Suppressor macrophage treated with lipopolysaccharide for 1 hour (primary cell): Measurements from ENCODE around the gene IVNS1ABP.
"Not testable (repeated sequence)": the region's sequence is repeated elsewhere in the genome, so short reads cannot be mapped to it uniquely, and the experiment has no call there.

Experiments
- DNase-seq, 3 donors: peaks; one replicate each; pipeline ENCODE4 v3.0.0-alpha.2; 2020 to 2022

Gene IVNS1ABP

GRCh38 chr1:185328255-185328654 is 11.2 kb upstream of the IVNS1ABP start:
- DNase-seq, result no peak

DNA sequence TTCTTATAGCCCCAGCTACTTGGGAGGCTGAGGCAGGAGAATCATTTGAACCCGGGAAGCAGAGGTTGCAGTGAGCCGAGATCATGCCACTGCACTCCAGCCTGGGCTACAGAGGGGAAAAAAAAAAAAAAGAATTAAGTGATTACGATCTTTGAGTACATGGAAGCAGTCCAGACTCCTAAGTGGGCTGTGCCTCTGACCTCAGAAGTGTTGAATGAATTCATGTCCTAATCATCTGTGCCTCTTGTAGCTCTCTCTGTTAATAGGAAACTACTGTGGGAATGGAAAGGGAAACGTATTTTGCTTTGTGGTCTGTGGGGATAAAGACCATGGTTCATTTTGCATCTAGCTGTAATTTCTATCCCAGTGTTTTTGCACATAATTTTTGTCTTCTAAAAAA is 8.4 kb upstream of the IVNS1ABP start:
- DNase-seq, result peak in 1 of 3 donors; percentile 36

DNA sequence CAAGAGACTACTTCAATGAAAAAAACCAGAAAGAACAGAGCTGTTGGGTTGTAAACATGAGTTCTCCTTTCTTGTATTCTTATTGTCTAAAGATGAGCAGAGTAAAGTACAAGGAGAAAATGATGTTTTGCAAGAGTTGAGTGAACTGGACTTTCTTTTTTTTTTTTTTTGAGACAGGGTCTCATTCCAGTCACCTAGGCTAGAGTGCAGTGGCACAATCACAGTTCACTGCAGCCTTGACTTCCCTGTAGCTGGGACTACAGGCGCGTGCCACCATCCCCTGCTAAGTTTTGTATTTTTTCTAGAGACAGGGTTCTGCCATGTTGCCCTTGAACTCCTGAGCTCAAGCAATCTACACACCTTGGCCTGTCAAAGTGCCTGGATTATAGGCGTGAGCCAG is 7.1 kb upstream of the IVNS1ABP start:
- DNase-seq, result no peak

- DNase-seq, result no peak
These were observed 5.6 kb upstream of the IVNS1ABP start for GRCh38 chr1:185322636-185323035.

- DNase-seq, result not testable (repeated sequence)
These were observed 4.7 kb upstream of the IVNS1ABP start for GRCh38 chr1:185321653-185322221.

DNA sequence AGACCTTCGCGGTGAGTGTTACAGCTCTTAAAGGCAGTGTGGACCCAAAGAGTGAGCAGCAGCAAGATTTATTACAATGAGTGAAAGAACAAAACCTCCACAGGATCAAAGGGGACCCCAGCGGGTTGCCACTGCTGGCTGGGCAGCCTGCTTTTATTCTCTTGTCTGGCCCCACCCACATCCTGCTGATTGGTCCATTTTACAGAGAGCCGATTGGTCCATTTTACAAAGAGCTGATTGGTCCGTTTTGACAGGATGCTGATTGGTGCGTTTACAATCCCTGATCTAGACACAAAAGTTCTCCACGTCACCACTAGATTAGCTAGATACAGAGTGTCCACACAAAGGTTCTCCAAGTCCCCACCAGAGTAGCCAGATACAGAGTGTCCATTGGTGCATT is 4.1 kb upstream of the IVNS1ABP start:
- DNase-seq, result not testable (repeated sequence)

DNA sequence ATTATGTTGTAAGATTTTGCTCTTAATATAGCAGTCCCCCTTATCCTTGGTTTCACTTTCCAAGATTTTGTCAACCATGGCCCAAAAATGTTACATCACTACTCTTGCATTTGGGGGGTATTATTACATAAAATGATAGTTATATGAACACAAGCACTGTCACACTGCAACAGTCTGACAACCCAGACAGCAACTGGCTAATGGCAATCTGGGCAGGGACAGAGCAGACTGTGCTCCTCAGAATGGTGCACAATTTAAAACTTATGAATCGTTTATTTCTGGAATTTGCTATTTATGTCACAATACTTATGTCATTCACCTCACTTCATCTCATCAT is 2.1 kb upstream of the IVNS1ABP start:
- DNase-seq, result no peak

DNA sequence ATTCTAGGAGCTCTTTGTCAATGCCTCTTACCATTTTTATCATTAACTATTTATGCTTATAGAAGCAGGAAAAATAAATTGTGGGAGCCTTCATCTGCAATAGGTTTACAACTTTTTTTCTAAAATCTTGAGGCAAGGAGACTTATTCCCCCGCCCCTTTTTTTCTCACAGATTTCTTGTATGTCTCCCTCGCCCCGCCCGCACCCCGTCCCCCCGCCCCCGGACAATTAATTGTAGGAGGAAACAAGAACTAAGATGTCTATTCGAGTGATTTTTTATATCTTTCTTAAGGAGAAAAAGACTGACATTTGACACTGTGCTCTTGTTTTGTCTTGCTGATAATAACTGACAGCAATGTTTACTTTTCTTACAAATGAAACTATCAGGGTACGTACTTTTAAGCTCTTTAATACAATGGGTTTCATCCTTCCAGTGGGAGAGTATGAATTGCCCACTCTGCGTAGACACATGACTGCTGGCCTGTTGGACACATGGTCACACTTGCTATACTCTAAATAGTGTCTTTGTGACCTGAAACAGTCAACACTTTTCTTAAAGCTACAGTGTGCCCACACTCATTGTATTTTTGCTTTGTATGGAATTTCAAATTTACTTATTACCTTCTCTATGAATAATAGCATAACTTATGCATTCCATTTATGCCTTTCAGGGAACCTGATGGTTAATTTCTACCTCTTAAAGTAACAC is 1.5 kb upstream of the IVNS1ABP start:
- no peak for DNase-seq

GRCh38 chr1:185317886-185318310 is 855 bp upstream of the IVNS1ABP start:
- peak; percentile 71 to 82 (median 73) for DNase-seq

DNA sequence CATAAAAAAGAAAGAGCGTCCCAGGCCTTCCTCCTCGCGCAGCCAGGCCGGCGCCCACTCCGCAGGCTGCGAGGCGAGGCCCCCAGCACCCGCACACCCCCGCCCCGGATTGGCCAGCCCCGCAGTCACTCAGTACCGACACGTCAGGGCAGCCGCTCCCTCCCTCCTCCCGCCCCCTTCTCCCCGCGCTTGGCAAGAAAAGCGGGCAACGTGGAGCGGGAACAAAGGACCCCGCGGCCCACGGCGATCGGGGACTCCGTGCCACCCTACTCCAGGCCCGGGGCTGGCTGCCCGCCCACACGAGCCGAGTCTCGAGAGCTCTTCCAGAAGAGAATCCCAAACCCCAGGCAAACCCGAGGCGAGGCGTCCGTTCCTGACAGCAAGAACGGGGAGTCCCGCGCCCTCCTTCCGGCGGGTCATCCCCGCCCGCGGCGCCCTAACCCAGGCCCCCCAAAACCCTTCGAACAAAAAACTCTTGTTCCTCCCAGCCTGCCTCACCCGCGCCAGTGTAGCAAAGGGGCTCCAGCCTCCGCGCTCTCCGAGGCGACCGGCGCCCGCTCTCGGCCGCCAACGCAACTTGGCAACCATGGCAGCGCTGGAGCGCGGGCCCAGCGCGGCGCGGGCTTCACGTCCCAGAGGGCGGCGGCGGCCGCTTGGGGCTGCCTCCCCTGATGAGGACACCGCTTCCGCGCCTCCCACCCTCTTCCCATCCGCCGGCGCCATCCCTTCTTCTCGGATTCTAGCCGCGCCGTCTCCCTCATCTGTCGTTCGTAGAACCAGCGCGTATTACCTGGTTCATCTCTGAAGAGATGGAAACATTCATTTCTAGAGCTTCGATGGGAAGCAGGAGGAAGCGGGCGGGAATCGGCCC is 645 bp downstream of the IVNS1ABP start:
- DNase-seq, result peak; percentile 86 to 96 (median 90)

- no peak for DNase-seq
These were observed 1.5 kb downstream of the IVNS1ABP start for GRCh38 chr1:185315445-185316071.

GRCh38 chr1:185314411-185314810 is 2.6 kb downstream of the IVNS1ABP start:
- peak in 1 of 3 donors; percentile 38 for DNase-seq

DNA sequence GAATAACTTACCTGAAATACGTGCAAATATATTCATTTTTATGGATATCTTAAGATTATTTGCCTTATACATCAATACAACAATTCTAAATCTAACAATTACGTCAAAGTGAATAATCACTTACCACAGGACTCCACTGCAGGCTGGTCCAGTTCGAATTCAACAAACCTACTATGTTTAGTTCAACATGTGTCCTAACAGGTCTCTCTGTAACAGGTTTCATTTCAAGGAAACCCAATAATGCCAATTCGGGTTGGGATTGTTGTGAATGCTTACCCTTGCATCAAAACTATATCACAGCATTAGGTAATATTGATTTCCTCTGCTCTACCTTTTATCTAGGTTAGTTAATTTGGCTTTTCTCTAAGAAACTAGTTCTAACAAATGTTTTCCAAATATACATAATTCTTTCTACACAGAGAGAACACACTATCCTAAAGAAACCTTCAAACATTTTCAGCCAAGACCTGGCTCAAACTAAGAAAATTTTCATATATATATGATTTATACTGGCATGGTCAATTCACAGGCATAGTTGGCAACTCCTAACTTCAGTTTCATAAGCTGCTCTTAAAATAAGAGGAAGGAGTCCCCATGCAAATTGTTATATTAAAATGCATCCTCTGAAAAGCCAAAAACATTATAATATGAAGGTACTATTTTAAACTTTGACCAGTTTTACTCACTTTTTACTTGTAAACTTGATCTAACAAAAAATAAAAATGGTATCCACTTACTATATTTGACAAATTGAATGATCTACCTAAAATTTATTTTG is 4.5 kb downstream of the IVNS1ABP start:
- DNase-seq, result peak in 2 of 3 donors; percentile 42 to 51

- DNase-seq, result no peak
These were observed 5.3 kb downstream of the IVNS1ABP start for GRCh38 chr1:185311589-185312225.

GRCh38 chr1:185309566-185309965 is 7.5 kb downstream of the IVNS1ABP start:
- DNase-seq, result no peak

DNA sequence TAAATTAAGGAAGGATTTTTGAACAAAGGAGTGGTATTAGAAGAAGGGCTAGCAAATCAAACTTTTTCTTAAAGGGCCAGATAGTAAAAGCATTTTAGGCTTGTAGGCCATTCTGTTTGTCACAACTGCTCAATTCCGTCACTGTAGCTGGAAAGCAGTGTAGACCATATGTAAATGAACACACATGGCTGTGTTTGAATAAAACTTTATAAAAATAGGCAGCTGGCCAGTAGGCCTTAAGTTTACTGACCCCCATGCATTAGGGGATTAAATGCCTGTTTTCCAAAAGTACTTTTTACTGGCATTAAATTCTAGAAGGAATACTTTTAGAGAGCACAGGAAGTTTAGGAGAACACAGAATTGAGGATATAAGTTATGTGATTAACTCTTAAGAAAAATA is 8.9 kb downstream of the IVNS1ABP start:
- DNase-seq, result no peak

DNA sequence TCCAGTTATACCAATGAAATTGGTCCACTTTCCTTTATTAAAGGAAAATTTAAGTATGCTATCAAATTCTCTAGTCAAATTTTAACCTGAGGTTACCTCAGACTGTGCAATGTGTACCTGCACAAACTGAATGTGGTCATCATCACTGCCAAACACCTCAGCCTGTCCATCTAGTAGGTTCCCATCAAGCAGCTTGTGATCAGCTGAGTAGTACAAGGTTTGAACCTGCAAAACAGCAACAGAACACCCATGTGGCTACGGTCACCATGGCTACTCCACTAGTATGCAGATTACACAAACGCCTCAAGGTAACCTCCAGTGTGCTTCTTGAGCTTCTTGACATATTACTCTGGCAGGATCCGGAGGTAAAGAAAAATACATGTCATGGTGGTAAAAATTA is 11.6 kb downstream of the IVNS1ABP start:
- DNase-seq, result no peak

DNA sequence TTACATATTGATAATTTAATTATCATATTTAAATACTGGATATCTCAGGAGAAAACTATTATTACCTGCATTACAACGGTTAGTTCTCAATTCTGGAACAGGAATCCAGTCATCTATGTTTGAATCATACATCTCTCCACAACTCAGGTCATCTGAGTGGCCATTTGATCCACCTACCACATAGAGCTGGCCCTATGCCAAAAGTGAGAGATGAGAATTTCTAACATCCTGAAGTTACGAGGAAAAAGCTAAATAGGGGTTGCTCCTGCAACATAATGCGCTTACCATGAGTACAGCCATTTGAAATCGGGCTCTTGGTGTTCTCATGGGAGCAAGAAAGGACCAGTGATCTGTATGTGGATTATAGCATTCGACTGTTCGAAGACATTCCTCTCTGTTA is 16.9 kb downstream of the IVNS1ABP start:
- DNase-seq, result no peak

- no peak for DNase-seq
These were observed 19.1 kb downstream of the IVNS1ABP start for GRCh38 chr1:185297982-185298381.

DNA sequence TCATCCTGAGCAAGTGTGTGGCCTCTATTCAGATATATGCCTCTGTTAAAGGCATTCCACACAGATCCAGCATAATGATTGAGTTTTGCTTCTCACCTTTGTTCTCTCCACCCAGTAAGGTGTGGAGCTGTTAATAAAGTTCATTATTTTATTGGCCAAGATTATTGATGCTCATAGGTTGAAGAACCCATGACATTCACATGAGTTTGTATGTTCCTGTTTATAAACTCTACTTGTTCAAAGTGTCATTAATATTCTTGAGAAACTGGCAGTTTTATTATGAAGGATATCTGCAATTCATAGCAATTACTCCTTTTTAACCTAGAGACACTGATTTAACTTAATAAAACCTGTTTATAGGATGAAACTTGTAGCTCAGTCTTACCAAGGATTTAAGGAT is 22.0 kb downstream of the IVNS1ABP start:
- DNase-seq, result no peak

GRCh38 chr1:185293967-185294542 is 23.0 kb downstream of the IVNS1ABP start:
- DNase-seq, result no peak

- peak; percentile 46 to 62 (median 61) for DNase-seq
These were observed 24.8 kb downstream of the IVNS1ABP start for GRCh38 chr1:185292237-185292636.
